ENCODE results near the gene KNTC1. TPM values are rescaled to one million over a fixed set of nuclear protein-coding genes. Genes with fewer than 3 reads are reported as not detected.

The KNTC1 gene
- total and polyA plus RNA-seq, 7 donors = 3.0 to 14.4 (median 7.9) TPM

GRCh38 chr12:122533856-122534255 lies 6.8 kb downstream of the KNTC1 start:
- H3K4me1 ChIP-seq = no peaks in the 10 kb centered on the region
- DNase-seq = no peak
- no peaks in the 10 kb centered on the region for H3K27me3 ChIP-seq
- no peaks in the 10 kb centered on the region for H3K9me3 ChIP-seq
- 98% methylated on average over 2 of the region's 2 CpGs for WGBS, 2 donors
- intact Hi-C loops (cut with DNase I) = no loop called here
- H3K36me3 ChIP-seq = peaks cover 0 to 4% (median 0%) of the 10 kb centered on the region in 4 donors
- TF ChIP-seq POLR2A (IDR thresholded peaks at IDR 0.05) (no peak), EP300 (IDR thresholded peaks at IDR 0.05) (no peak)
- TF ChIP-seq, protein P1, sequence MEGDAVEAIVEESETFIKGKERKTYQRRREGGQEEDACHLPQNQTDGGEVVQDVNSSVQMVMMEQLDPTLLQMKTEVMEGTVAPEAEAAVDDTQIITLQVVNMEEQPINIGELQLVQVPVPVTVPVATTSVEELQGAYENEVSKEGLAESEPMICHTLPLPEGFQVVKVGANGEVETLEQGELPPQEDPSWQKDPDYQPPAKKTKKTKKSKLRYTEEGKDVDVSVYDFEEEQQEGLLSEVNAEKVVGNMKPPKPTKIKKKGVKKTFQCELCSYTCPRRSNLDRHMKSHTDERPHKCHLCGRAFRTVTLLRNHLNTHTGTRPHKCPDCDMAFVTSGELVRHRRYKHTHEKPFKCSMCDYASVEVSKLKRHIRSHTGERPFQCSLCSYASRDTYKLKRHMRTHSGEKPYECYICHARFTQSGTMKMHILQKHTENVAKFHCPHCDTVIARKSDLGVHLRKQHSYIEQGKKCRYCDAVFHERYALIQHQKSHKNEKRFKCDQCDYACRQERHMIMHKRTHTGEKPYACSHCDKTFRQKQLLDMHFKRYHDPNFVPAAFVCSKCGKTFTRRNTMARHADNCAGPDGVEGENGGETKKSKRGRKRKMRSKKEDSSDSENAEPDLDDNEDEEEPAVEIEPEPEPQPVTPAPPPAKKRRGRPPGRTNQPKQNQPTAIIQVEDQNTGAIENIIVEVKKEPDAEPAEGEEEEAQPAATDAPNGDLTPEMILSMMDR (IDR thresholded peaks at IDR 0.05) = no peak
- no peak overlapping the region for H3K27ac ChIP-seq
- no peak overlapping the region for H3K4me3 ChIP-seq

- Histone ChIP-seq H3K27ac (no peak overlapping the region), H3K9me3 (no peaks in the 10 kb centered on the region), H3K27me3 (no peaks in the 10 kb centered on the region), H3K4me1 (no peaks in the 10 kb centered on the region), H3K4me3 (no peak overlapping the region), H3K36me3 (peaks cover 0 to 13% (median 0%) of the 10 kb centered on the region in 4 donors)
- no peak for TF ChIP-seq POLR2AphosphoS5 (IDR thresholded peaks at IDR 0.05)
- TF ChIP-seq, protein P1 (IDR thresholded peaks at IDR 0.05) = no peak
- TF ChIP-seq POLR2A (IDR thresholded peaks at IDR 0.05) = no peak
- no peak for TF ChIP-seq EP300 (IDR thresholded peaks at IDR 0.05)
- no peak for DNase-seq
- 96 to 98% methylated on average over 4 of the region's 4 CpGs for WGBS, 2 donors
- intact Hi-C loops (cut with DNase I) = no loop called here
These were observed 10.0 kb downstream of the KNTC1 start for GRCh38 chr12:122537021-122537420.

DNA sequence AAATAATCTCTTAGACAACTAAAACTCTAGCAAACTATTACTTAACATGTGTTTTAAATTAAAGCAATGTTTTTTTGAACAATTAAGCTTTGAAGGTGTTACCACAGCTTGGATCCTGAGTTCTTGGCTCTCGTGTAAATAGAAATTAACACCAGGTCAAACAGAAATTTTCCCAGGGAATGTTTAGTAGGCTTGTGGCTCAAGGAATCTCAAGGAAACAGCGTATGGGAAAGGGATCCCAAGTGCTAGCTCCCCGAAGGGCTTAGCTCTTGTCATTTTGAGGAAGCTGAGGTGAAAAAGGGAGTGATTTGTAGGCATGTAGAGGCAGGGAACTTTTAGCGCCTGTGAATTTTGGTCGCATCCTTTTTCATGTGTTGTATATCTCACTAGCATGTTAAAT lies 11.4 kb downstream of the KNTC1 start:
- DNase-seq = no peak
- Histone ChIP-seq H3K27me3 (no peaks in the 10 kb centered on the region), H3K4me3 (no peak overlapping the region), H3K27ac (no peak overlapping the region), H3K36me3 (peaks cover 0 to 18% (median 0%) of the 10 kb centered on the region in 4 donors), H3K9me3 (no peaks in the 10 kb centered on the region), H3K4me1 (no peaks in the 10 kb centered on the region)
- TF ChIP-seq POLR2AphosphoS5 (IDR thresholded peaks at IDR 0.05) = no peak
- 95 to 97% methylated on average over 5 of the region's 5 CpGs for WGBS, 2 donors
- intact Hi-C loops (cut with DNase I) = no loop called here

GRCh38 chr12:122544537-122544936 lies 17.5 kb downstream of the KNTC1 start:
- intact Hi-C loops (cut with DNase I) = no loop called here
- Histone ChIP-seq H3K4me3 (no peak overlapping the region), H3K9me3 (no peaks in the 10 kb centered on the region), H3K27me3 (no peaks in the 10 kb centered on the region), H3K27ac (no peak overlapping the region), H3K36me3 (peaks cover 0 to 25% (median 0%) of the 10 kb centered on the region in 4 donors), H3K4me1 (no peaks in the 10 kb centered on the region)
- 91 to 94% methylated on average over 2 of the region's 2 CpGs for WGBS, 2 donors
- no peak for DNase-seq
- TF ChIP-seq, protein P1 (IDR thresholded peaks at IDR 0.05) = no peak
- TF ChIP-seq EP300 (IDR thresholded peaks at IDR 0.05) (no peak), POLR2AphosphoS5 (IDR thresholded peaks at IDR 0.05) (no peak), POLR2A (IDR thresholded peaks at IDR 0.05) (no peak)

GRCh38 chr12:122545855-122546254 lies 18.8 kb downstream of the KNTC1 start:
- Histone ChIP-seq H3K27ac (no peak overlapping the region), H3K9me3 (no peaks in the 10 kb centered on the region), H3K27me3 (no peaks in the 10 kb centered on the region), H3K4me1 (no peaks in the 10 kb centered on the region), H3K4me3 (no peak overlapping the region), H3K36me3 (peaks cover 0 to 28% (median 0%) of the 10 kb centered on the region in 4 donors)
- TF ChIP-seq EP300 (IDR thresholded peaks at IDR 0.05) (no peak), POLR2A (IDR thresholded peaks at IDR 0.05) (no peak), POLR2AphosphoS5 (IDR thresholded peaks at IDR 0.05) (no peak)
- TF ChIP-seq, protein P1 (IDR thresholded peaks at IDR 0.05) = no peak
- 79 to 97% methylated on average over 2 of the region's 2 CpGs for WGBS, 2 donors
- no peak for DNase-seq
- intact Hi-C loops (cut with DNase I) = no loop called here
